T-helper 2 cell treated with Interferon-gamma antibody and Interleukin-4, amounts not matched to agents 5 μg/mL and 100 μg/mL, for 36 hours (primary cell): ENCODE measurements around the gene HIPK1.
"Not testable (repeated sequence)": the region's sequence is repeated elsewhere in the genome, so short reads cannot be mapped to it uniquely, and the experiment has no call there.

Experiments used
- DNase-seq: peaks from one replicate; pipeline ENCODE4 v3.0.0; 2021; ENCODE audit warnings: low spot score
- H3K27ac Mint-ChIP-seq: one replicate; pipeline ENCODE4 v1.8.0; 2021; ENCODE audit warnings: mild to moderate bottlenecking, mixed read lengths
- H3K27me3 Mint-ChIP-seq: one replicate; pipeline ENCODE4 v1.8.0; 2021; ENCODE audit warnings: low read depth, mixed read lengths
- H3K36me3 Mint-ChIP-seq: one replicate; pipeline ENCODE4 v1.8.0; 2021; ENCODE audit warnings: low read depth, mixed read lengths
- H3K4me1 Mint-ChIP-seq: one replicate; pipeline ENCODE4 v1.8.0; 2021; ENCODE audit warnings: low read depth, mixed read lengths
- H3K4me3 Mint-ChIP-seq: one replicate; pipeline ENCODE4 v1.8.0; 2022; ENCODE audit warnings: mild to moderate bottlenecking, moderate library complexity, mixed read lengths
- H3K9me3 Mint-ChIP-seq: one replicate; pipeline ENCODE4 v1.8.0; 2021; ENCODE audit warnings: mixed read lengths

HIPK1 gene

GRCh38 chr1:113990530-113990929, 61.4 kb downstream of the HIPK1 start:
- H3K36me3 Mint-ChIP-seq, result no peaks in the 10 kb centered on the region
- H3K27ac Mint-ChIP-seq, result no peak overlapping the region
- no peak overlapping the region for H3K4me3 Mint-ChIP-seq
- no peaks in the 10 kb centered on the region for H3K4me1 Mint-ChIP-seq
- H3K9me3 Mint-ChIP-seq, result peaks cover 23% of the 10 kb centered on the region
- no peaks in the 10 kb centered on the region for H3K27me3 Mint-ChIP-seq
- no peak for DNase-seq

- no peak overlapping the region for H3K27ac Mint-ChIP-seq
- H3K9me3 Mint-ChIP-seq, result peaks cover 24% of the 10 kb centered on the region
- DNase-seq, result no peak
- H3K27me3 Mint-ChIP-seq, result no peaks in the 10 kb centered on the region
- H3K4me3 Mint-ChIP-seq, result no peak overlapping the region
- no peaks in the 10 kb centered on the region for H3K36me3 Mint-ChIP-seq
- no peaks in the 10 kb centered on the region for H3K4me1 Mint-ChIP-seq
Measured at GRCh38 chr1:113990961-113991360, 61.8 kb downstream of the HIPK1 start.

- no peak overlapping the region for H3K4me3 Mint-ChIP-seq
- no peaks in the 10 kb centered on the region for H3K36me3 Mint-ChIP-seq
- DNase-seq, result no peak
- H3K9me3 Mint-ChIP-seq, result peaks cover 29% of the 10 kb centered on the region
- no peak overlapping the region for H3K27ac Mint-ChIP-seq
- no peaks in the 10 kb centered on the region for H3K27me3 Mint-ChIP-seq
- no peaks in the 10 kb centered on the region for H3K4me1 Mint-ChIP-seq
Measured at GRCh38 chr1:113991467-113991997, 62.4 kb downstream of the HIPK1 start.

GRCh38 chr1:113993072-113993471, 63.9 kb downstream of the HIPK1 start:
- no peaks in the 10 kb centered on the region for H3K4me1 Mint-ChIP-seq
- peaks cover 34% of the 10 kb centered on the region for H3K9me3 Mint-ChIP-seq
- no peak overlapping the region for H3K27ac Mint-ChIP-seq
- H3K27me3 Mint-ChIP-seq, result no peaks in the 10 kb centered on the region
- no peak for DNase-seq
- H3K4me3 Mint-ChIP-seq, result no peak overlapping the region
- H3K36me3 Mint-ChIP-seq, result no peaks in the 10 kb centered on the region

- peaks cover 34% of the 10 kb centered on the region for H3K9me3 Mint-ChIP-seq
- H3K4me3 Mint-ChIP-seq, result no peak overlapping the region
- H3K27ac Mint-ChIP-seq, result no peak overlapping the region
- DNase-seq, result no peak
- H3K27me3 Mint-ChIP-seq, result peaks cover 2% of the 10 kb centered on the region
- no peaks in the 10 kb centered on the region for H3K4me1 Mint-ChIP-seq
- no peaks in the 10 kb centered on the region for H3K36me3 Mint-ChIP-seq
Measured at GRCh38 chr1:113993766-113994165, 64.6 kb downstream of the HIPK1 start.

- no peaks in the 10 kb centered on the region for H3K36me3 Mint-ChIP-seq
- peaks cover 2% of the 10 kb centered on the region for H3K27me3 Mint-ChIP-seq
- peaks cover 34% of the 10 kb centered on the region for H3K9me3 Mint-ChIP-seq
- no peak overlapping the region for H3K27ac Mint-ChIP-seq
- H3K4me1 Mint-ChIP-seq, result no peaks in the 10 kb centered on the region
- no peak overlapping the region for H3K4me3 Mint-ChIP-seq
- no peak for DNase-seq
Measured at GRCh38 chr1:113995382-113995781, 66.3 kb downstream of the HIPK1 start.

- H3K36me3 Mint-ChIP-seq, result no peaks in the 10 kb centered on the region
- H3K27me3 Mint-ChIP-seq, result peaks cover 2% of the 10 kb centered on the region
- no peak for DNase-seq
- peaks cover 27% of the 10 kb centered on the region for H3K9me3 Mint-ChIP-seq
- H3K4me1 Mint-ChIP-seq, result no peaks in the 10 kb centered on the region
- no peak overlapping the region for H3K4me3 Mint-ChIP-seq
- H3K27ac Mint-ChIP-seq, result no peak overlapping the region
Measured at GRCh38 chr1:113998361-113998760, 69.2 kb downstream of the HIPK1 start.

GRCh38 chr1:113999233-113999632, 70.1 kb downstream of the HIPK1 start:
- peaks cover 4% of the 10 kb centered on the region for H3K27me3 Mint-ChIP-seq
- no peaks in the 10 kb centered on the region for H3K4me1 Mint-ChIP-seq
- no peak for DNase-seq
- no peaks in the 10 kb centered on the region for H3K36me3 Mint-ChIP-seq
- H3K9me3 Mint-ChIP-seq, result peaks cover 23% of the 10 kb centered on the region
- no peak overlapping the region for H3K4me3 Mint-ChIP-seq
- no peak overlapping the region for H3K27ac Mint-ChIP-seq

- H3K9me3 Mint-ChIP-seq, result peaks cover 18% of the 10 kb centered on the region
- H3K4me3 Mint-ChIP-seq, result no peak overlapping the region
- DNase-seq, result no peak
- peaks cover 4% of the 10 kb centered on the region for H3K27me3 Mint-ChIP-seq
- no peaks in the 10 kb centered on the region for H3K36me3 Mint-ChIP-seq
- no peaks in the 10 kb centered on the region for H3K4me1 Mint-ChIP-seq
- no peak overlapping the region for H3K27ac Mint-ChIP-seq
Measured at GRCh38 chr1:113999799-114000198, 70.7 kb downstream of the HIPK1 start.

GRCh38 chr1:114000406-114000805, 71.3 kb downstream of the HIPK1 start:
- H3K36me3 Mint-ChIP-seq, result no peaks in the 10 kb centered on the region
- DNase-seq, result no peak
- H3K4me3 Mint-ChIP-seq, result no peak overlapping the region
- no peak overlapping the region for H3K27ac Mint-ChIP-seq
- H3K4me1 Mint-ChIP-seq, result no peaks in the 10 kb centered on the region
- peaks cover 12% of the 10 kb centered on the region for H3K9me3 Mint-ChIP-seq
- H3K27me3 Mint-ChIP-seq, result peaks cover 4% of the 10 kb centered on the region

- Mint-ChIP-seq H3K27me3 (peaks cover 6% of the 10 kb centered on the region), H3K4me1 (no peaks in the 10 kb centered on the region), H3K9me3 (no peaks in the 10 kb centered on the region), H3K36me3 (no peaks in the 10 kb centered on the region), H3K4me3 (no peak overlapping the region), H3K27ac (no peak overlapping the region)
- no peak for DNase-seq
Measured at GRCh38 chr1:114002492-114003239, 73.5 kb downstream of the HIPK1 start.

- Mint-ChIP-seq H3K27me3 (peaks cover 4% of the 10 kb centered on the region), H3K36me3 (no peaks in the 10 kb centered on the region), H3K4me3 (no peak overlapping the region), H3K9me3 (no peaks in the 10 kb centered on the region), H3K4me1 (no peaks in the 10 kb centered on the region), H3K27ac (no peak overlapping the region)
- no peak for DNase-seq
Measured at GRCh38 chr1:114003431-114003830, 74.3 kb downstream of the HIPK1 start.

GRCh38 chr1:114006825-114007224, 77.7 kb downstream of the HIPK1 start:
- H3K27ac Mint-ChIP-seq, H3K4me3 Mint-ChIP-seq, H3K9me3 Mint-ChIP-seq, DNase-seq, H3K36me3 Mint-ChIP-seq, H3K4me1 Mint-ChIP-seq: not testable (repeated sequence)
- peaks cover 11% of the 10 kb centered on the region for H3K27me3 Mint-ChIP-seq

- DNase-seq, result no peak
- peaks cover 14% of the 10 kb centered on the region for H3K27me3 Mint-ChIP-seq
- no peak overlapping the region for H3K4me3 Mint-ChIP-seq
Measured at GRCh38 chr1:114008480-114008941, 79.4 kb downstream of the HIPK1 start.

GRCh38 chr1:114008993-114009392, 79.9 kb downstream of the HIPK1 start:
- Mint-ChIP-seq H3K9me3 (no peaks in the 10 kb centered on the region), H3K27me3 (peaks cover 12% of the 10 kb centered on the region), H3K36me3 (no peaks in the 10 kb centered on the region), H3K4me3 (no peak overlapping the region), H3K4me1 (no peaks in the 10 kb centered on the region), H3K27ac (no peak overlapping the region)
- no peak for DNase-seq

More at GRCh38 chr1:114008480-114008941, 79.4 kb downstream of the HIPK1 start:
- H3K9me3 Mint-ChIP-seq, result no peaks in the 10 kb centered on the region
- H3K4me1 Mint-ChIP-seq, result no peaks in the 10 kb centered on the region
- H3K27ac Mint-ChIP-seq, result no peak overlapping the region
- no peaks in the 10 kb centered on the region for H3K36me3 Mint-ChIP-seq
